PFSK-1 (cell line): ENCODE results near the gene LYL1.

ENCODE experiments used
- POLR2AphosphoS5 ChIP-seq: IDR thresholded peaks from 2 replicates; pipeline ENCODE4 v1.6.1; 2012; ENCODE audit warnings: low read depth, mild to moderate bottlenecking, control low read depth, low read length, moderate library complexity
- SIN3A ChIP-seq: IDR thresholded peaks from 2 replicates; pipeline ENCODE4 v1.6.1; 2012; ENCODE audit warnings: mild to moderate bottlenecking, low read length, moderate library complexity, borderline replicate concordance; ENCODE audit not compliant: insufficient read depth
- TF ChIP-seq, protein P1 (sequence below), 2 experiments: IDR thresholded peaks; 2 replicates each; pipeline versions ENCODE4 v1.6.1 to v1.8.0; 2011 to 2012; ENCODE audit warnings: low read depth in 2 of 2, low read length in 2 of 2, control low read depth in 1 of 2, inconsistent platforms in 1 of 2, mild to moderate bottlenecking in 1 of 2, moderate library complexity in 1 of 2; ENCODE audit not compliant: insufficient read depth in 1 of 2

DNA sequence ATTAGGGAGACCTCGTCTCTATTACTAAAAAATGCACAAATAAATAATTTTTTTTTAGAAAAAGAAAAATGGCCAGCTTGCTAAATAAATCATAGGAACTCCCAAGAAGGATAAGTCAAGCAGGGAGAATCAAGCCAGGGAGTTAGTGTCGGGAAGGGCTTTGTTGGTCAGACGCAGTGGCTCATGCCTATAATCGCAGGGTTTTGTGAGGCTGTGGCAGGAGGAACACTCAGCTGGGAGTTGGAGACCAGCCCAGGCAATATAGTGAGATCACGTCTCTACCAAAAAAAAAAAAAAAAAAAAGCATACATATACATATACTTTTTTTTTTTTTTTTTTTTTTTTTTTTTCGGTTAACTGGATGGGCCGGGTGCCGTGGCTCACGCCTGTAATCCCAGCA, 24.4 kb upstream of the LYL1 start:
- TF ChIP-seq, protein P1, sequence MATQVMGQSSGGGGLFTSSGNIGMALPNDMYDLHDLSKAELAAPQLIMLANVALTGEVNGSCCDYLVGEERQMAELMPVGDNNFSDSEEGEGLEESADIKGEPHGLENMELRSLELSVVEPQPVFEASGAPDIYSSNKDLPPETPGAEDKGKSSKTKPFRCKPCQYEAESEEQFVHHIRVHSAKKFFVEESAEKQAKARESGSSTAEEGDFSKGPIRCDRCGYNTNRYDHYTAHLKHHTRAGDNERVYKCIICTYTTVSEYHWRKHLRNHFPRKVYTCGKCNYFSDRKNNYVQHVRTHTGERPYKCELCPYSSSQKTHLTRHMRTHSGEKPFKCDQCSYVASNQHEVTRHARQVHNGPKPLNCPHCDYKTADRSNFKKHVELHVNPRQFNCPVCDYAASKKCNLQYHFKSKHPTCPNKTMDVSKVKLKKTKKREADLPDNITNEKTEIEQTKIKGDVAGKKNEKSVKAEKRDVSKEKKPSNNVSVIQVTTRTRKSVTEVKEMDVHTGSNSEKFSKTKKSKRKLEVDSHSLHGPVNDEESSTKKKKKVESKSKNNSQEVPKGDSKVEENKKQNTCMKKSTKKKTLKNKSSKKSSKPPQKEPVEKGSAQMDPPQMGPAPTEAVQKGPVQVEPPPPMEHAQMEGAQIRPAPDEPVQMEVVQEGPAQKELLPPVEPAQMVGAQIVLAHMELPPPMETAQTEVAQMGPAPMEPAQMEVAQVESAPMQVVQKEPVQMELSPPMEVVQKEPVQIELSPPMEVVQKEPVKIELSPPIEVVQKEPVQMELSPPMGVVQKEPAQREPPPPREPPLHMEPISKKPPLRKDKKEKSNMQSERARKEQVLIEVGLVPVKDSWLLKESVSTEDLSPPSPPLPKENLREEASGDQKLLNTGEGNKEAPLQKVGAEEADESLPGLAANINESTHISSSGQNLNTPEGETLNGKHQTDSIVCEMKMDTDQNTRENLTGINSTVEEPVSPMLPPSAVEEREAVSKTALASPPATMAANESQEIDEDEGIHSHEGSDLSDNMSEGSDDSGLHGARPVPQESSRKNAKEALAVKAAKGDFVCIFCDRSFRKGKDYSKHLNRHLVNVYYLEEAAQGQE (IDR thresholded peaks at IDR 0.05; ENCODE audit: insufficient read depth in 1 of 2, low read depth in 2 of 2, low read length in 2 of 2), result no peak
- TF ChIP-seq POLR2AphosphoS5, result no peak
- no peak for TF ChIP-seq SIN3A
